ENCODE measurements around the gene BTBD2.

The BTBD2 gene

GRCh38 chr19:1974381-1975161 is 40.9 kb downstream of the BTBD2 start:
- H3K4me3 ChIP-seq (ENCODE audit: low read length), result no peak overlapping the region
- no peak for DNase-seq (ENCODE audit: low read depth, low spot score)

DNA sequence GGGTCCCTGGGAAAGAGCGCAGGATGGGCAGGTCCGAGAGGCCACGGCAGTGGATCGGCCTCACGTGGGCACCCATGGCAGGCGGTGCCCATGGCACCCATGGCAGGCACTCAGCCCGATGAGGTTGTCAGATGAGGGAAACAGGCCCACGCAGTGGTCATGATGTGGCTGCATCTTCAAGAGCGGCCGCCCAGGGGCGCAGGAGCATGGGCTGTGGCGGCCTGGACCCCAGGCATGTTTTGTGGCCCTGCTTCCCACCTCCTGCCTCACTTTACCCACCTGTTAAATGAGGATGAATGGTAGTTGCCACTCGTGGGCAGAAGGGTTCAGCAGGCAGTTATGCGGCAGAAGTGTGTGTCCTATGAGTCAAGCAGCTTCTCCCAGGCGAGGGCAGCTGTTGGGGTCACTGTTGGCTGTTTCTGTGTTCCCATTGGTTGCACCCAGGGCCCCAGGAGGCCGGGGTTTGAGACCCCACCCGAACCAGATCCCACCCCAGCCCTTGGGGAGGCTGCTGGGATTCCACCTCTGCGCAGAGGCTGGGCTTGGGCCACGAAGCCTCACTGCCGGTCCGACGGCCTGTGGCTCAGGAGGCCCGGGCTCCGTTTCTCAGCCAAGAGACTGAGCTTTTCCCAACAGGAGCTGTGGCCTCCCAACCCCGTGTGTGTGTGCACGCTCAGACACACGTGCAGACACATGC is 44.6 kb downstream of the BTBD2 start:
- no peak overlapping the region for H3K4me3 ChIP-seq (ENCODE audit: low read length)
- DNase-seq (ENCODE audit: low read depth, low spot score), result no peak

DNA sequence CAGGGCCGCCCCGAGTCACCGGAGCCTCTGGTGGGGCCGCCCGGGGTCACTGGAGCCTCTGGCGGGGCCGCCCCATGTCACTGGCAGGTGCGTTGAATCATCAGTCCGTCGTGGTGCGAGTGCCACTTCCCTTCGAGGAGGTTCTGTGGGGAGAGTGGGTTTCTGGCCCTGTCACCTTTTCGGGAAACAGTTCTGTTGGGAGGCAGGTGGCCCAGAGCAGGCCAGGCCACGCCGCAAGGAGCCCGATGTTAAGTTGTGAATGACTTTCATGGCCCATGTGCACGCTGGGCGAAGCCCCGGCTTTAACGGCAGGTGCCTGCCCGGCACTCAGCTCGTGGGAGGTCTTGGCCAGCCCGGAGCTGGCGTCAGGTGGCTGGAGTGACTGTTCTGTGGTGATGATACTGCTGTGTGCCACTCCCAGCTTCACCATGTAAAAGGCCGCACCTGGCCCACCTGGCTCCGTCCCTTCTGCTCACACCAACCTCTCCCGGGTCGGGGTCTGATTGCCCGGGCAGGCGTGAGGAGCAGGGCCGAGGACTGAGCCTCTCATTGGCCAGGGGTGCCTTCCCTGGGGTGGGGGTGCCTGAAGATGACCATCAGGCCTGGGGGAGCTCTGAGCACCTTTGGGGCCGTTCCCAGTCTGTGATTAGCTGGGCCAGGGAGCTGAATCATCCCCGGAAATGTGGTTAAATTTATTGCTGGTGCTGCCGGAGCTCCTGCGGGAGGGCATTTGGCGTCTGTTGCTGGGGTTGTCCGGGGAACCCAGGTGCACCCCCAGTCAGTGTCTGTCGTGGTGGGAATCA is 45.3 kb downstream of the BTBD2 start:
- DNase-seq (ENCODE audit: low read depth, low spot score), result no peak

DNA sequence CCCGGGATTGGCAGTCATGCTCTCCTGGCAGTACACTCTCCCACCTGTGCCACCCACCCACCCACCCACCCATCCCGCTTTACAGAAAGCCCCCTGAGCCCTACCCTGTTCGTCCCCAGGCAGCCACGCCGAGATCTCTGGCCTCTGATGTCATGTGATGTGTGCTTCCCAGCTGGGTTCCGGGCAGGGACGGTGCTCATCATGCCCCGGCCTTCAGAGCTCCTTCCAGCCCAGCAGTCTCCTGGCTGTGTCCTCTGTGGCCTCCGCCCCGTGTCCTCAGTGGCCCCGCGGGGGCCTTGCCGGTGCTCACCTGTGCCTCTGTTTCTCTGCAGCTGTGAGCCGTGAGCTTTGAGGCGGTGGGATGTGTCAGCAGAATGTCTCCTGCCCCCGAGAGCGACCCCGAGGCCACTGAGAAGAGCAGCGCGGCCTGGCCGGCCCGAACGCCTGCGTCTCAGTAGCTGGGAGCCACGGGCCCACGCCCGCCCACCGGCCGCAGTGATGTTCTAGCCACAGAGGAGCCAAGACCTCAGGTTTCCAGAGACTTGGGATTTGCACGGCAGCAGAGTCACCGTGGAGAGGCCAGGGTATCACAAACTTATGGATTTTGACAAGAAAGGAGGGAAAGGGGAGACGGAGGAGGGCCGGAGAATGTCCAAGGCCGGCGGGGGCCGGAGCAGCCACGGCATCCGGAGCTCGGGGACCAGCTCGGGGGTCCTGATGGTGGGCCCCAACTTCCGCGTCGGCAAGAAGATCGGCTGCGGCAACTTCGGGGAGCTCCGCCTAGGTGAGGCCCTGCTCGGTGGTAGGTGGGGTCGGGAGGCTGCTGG is 46.1 kb downstream of the BTBD2 start:
- DNase-seq (ENCODE audit: low read depth, low spot score), result no peak
- H3K4me3 ChIP-seq (ENCODE audit: low read length), result no peak overlapping the region

More for the DNA sequence above, 45.3 kb downstream of the BTBD2 start:
- no peak overlapping the region for H3K4me3 ChIP-seq (ENCODE audit: low read length)

DNA sequence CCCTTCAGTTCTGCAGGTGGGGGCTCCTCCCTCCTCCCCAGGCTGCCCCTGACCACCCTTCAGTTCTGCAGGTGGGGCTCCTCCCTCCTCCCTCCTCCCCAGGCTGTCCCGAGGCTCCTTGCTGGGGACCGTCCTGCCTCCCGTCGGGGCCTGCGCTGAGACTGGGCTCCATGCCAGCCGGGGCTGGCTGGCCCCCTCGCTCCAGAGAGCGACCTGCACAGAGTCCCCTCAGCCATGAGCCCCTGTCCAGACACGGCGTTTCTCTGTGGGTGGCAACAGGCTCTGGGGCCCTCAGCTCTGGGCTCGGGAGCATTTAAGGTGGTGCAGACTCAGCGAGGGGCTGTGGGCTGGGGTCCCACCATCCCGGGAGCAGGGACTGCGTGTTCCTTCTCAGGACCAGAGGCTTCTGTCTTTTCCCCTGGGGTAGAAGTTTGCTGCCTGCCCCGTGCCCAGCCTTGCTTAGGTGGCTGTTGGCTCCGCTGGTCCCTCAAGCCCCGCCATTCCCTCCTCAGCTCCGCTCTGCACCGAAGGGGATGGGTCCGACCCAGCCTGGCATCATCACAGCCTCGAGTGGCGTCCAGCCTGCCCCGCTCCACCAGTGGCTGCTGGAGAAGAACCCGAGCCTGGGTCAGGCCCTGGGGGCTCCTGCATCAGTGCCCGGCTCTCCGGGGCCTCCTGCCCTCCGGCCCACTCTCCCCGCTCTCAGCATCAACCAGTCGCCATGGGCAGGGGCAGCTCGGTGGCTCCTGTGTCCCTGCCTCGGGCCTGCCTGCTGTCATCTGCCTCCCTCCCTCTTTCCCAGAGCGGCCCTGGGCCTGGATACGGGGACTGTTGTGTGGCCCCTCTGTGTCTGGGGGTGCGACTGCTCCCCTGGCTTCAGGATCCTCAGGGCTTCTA is 47.0 kb downstream of the BTBD2 start:
- no peak for DNase-seq (ENCODE audit: low read depth, low spot score)
- no peak overlapping the region for H3K4me3 ChIP-seq (ENCODE audit: low read length)

DNA sequence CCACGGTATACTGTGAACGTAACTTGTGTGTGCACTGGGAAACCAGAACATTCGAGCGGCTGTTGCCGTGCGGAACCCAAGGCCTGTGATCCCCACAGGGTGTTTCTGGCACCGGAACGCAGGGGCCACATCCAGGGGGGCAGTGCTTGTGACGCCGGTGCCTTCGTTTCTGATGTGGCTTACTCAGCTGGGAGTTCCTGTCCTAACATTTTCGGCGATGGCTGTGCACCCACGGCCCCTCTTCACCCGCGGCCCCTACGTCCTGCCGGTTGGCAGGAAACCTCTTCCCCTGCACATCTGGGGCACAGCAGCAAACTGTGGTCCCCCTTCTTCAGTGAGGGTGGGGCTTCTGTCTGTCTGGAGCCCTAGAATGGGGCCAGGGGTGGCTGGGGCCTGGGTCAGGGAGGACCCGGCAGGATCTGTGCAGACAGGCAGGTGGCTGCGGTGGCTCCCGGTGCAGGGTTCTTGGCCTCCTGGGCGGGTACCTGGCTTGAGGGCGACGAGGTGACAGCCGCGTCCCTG is 48.4 kb downstream of the BTBD2 start:
- peak; percentile 59 for DNase-seq (ENCODE audit: low read depth, low spot score)
- peak overlapping the region; percentile 13 for H3K4me3 ChIP-seq (ENCODE audit: low read length)

DNA sequence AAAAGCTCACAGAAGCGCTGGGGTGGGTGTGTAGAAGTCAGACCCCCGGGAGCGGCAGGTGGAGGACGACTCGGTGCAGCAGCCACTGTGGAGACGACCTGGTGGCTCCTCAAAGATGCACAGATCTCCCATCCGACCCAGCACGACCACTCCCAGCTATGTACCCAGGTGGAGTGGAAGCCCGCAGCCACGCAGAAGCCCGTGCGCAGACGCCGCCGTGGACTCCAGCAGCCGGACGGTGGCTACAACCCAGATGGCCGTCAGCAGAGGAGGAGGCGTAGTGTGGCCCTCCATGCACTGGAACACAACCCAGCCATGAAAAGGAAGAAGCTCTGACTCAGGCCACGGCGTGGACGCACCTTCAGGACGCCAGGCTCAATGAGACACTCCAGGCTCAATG is 52.8 kb downstream of the BTBD2 start:
- DNase-seq (ENCODE audit: low read depth, low spot score), result no peak
- no peak overlapping the region for H3K4me3 ChIP-seq (ENCODE audit: low read length)

DNA sequence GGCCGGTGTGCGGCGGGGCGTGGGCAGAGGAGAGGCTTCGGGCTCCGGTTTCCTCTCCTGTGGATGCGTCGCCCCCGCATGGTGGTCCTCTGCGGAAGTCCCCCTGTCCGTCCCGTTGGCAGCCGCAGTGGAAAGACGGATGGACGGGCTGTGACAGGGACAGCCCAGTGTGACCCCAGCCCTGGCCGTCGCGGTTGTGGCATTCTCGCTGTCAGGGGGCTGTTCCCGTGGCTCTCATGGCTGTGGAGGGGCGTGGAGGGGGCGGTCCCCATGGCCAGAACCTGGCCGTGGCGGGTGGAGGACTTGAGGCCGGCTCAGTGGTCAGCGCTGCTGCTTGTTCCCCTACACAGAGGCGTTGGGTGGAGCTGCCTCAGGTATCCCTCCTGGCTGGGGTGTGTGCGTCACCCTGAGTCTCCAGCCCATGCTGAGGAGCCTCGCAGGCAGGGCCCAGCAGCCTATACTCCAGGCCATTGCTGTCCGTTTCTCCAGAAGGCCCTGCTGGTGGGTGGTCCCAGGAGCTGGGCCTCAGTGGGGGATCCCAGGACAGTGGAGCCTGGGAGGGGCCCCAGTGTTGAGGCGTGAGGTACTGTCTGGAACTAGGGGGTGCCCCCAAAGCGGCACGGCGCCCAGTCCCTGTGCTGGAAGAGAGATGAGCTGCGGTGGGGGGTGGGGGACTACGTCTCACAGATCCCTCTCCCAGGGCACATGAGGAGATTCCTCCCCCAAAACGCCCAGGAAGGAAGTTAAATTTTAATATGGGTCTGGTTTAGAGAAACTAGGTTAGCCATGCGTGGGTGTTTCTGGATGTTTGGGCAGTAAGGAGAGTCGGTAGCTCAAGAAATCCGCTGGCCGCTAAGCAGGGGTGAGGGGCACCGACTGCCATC is 54.3 kb downstream of the BTBD2 start:
- DNase-seq (ENCODE audit: low read depth, low spot score), result no peak
- H3K4me3 ChIP-seq (ENCODE audit: low read length), result no peak overlapping the region

DNA sequence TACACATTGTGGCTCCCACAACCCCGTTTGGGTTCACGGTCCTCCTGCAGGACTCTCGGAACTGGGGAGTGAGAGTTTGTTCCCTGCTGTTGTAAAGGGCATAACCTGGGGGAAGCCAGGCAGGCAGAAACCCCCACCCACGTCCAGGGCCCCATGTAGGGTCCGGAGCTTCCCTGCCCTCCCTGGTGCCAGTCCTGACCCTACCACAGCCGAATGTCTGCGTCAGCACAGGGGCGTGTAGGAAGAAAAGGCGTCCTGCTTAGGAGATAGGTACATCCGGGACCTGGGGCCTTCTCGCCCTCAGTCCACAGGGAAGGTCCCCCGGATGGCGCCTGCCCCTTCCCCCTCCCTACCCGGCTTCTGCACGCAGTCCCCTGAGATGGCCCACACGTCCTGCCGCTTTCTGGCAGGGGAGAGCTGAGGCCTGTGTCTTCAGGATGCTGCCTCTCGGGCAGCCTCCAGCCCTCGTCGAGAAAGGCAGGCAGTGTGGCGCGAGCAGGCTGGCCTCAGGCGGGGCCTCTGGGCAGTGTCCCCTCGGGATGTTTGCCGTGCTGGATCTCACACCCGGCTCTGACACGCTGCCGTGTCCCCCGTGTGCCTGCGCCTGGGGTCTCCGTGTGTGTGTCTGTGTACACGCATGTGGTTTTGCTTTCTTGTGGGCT is 55.5 kb downstream of the BTBD2 start:
- H3K4me3 ChIP-seq (ENCODE audit: low read length), result no peak overlapping the region
- DNase-seq (ENCODE audit: low read depth, low spot score), result no peak

DNA sequence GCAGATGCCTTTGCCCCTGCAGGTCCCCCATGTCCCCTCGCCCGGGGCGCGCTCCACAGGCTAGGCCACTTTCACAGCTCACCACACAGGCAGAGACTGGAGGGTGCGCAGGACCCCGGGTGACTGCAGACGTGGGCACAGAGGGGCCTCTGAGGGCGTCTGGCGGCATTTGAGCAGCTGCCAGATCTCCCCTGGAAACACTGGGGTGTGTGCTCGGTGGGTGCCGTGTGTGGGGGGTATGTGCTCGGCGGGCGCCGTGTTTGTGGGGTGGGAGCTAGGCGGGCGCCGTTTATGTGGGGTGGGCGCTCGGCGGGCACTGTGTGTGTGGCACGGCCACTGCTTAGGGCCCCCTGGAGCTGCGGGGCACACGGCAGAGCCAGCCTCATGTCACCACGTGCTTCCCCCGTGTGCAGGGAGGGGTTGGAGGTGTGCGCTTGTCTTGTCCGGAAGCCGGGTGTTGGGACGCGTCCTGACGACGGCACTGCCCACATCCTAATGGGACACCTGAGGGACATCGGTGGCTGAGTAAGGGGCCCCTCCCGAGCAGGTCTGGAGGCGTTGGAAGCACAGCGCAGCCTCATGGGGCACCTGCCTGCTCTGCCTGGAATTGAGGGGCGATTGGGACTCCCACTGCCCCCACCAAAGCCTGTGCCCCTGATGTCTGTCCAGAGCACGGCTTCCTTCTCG is 57.8 kb downstream of the BTBD2 start:
- DNase-seq (ENCODE audit: low read depth, low spot score), result no peak
- H3K4me3 ChIP-seq (ENCODE audit: low read length), result no peak overlapping the region

DNA sequence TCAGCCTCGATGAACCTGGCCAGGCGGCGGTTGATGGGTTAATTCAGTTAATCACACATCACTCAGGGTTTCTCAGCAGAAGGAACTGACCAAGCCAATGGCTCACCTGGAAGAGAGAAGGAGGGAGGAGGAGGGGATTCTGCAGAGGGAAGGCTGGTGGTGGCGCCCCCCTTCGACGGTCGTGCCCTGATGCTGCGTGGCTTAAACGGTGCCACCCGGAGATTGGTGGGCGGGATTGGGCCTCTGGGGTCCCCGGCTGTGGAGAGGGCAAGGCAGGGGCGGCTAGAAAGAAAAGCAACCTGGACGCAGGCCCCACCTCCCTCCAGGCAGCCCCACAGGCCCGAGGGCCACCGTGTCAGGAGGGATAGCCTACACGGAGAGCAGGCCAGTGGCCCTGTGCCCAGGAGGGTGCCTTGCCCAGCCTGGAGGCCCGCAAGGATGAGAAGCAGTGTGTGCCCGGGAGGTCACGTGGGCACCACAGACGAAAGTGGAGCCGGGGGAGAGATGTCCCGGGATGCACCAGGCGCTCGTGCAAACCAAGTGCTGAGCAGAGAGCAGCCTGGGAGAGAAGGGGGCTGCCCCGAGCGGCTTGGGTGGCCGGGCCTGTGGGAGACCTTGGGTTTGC is 58.5 kb downstream of the BTBD2 start:
- DNase-seq (ENCODE audit: low read depth, low spot score), result no peak
- no peak overlapping the region for H3K4me3 ChIP-seq (ENCODE audit: low read length)

DNA sequence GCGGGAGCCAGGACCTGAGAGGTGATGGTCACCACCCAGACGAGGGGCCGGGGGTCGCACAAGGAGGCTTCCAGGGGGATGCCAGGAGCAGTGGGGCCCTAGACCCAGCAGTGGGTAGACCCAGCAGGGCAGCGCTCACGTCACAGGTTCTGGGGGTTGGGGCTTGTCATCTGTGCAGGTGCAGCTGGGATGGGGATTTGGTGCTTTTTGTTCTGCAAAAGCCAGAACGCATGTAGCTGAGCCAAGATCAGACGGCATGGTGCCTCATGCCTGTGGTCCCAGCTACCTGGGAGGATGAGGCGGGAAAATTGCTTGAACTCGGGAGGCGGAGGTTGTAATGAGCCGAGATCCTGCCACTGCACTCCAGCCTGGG is 59.4 kb downstream of the BTBD2 start:
- H3K4me3 ChIP-seq (ENCODE audit: low read length), result no peak overlapping the region
- no peak for DNase-seq (ENCODE audit: low read depth, low spot score)

GRCh38 chr19:1955171-1956121 is 60.1 kb downstream of the BTBD2 start:
- DNase-seq (ENCODE audit: low read depth, low spot score), result no peak

GRCh38 chr19:1954532-1954933 is 61.0 kb downstream of the BTBD2 start:
- no peak for DNase-seq (ENCODE audit: low read depth, low spot score)
- no peak overlapping the region for H3K4me3 ChIP-seq (ENCODE audit: low read length)

More at GRCh38 chr19:1955171-1956121, 60.1 kb downstream of the BTBD2 start:
- no peak overlapping the region for H3K4me3 ChIP-seq (ENCODE audit: low read length)
